Liver (tissue), 3 donors: Measurements from ENCODE around the gene KRTAP3-2.

Experiments used
- JUND ChIP-seq, 2 donors: IDR thresholded peaks; 2 replicates each; pipeline ENCODE4 v1.6.1; 2016; ENCODE audit warnings: antibody characterized with exemption in 2 of 2
- TAF1 ChIP-seq: conservative IDR thresholded peaks from 2 replicates; pipeline ENCODE4 v1.6.1; 2016; ENCODE audit warnings: antibody characterized with exemption, mild to moderate bottlenecking
- TF ChIP-seq, protein P1 (sequence below): fragments of 150-350 bp; IDR thresholded peaks from 2 replicates; pipeline ENCODE4 v1.5.1; 2017; ENCODE audit warnings: improper control_type of control experiment, low read depth, low read length; ENCODE audit not compliant: missing input control
- TF ChIP-seq, protein P2 (sequence below): IDR thresholded peaks from 2 replicates; pipeline ENCODE4 v1.6.1; 2016; ENCODE audit warnings: antibody characterized with exemption, mild to moderate bottlenecking
- donor health status: healthy.
- donor health status: healthy.

DNA sequence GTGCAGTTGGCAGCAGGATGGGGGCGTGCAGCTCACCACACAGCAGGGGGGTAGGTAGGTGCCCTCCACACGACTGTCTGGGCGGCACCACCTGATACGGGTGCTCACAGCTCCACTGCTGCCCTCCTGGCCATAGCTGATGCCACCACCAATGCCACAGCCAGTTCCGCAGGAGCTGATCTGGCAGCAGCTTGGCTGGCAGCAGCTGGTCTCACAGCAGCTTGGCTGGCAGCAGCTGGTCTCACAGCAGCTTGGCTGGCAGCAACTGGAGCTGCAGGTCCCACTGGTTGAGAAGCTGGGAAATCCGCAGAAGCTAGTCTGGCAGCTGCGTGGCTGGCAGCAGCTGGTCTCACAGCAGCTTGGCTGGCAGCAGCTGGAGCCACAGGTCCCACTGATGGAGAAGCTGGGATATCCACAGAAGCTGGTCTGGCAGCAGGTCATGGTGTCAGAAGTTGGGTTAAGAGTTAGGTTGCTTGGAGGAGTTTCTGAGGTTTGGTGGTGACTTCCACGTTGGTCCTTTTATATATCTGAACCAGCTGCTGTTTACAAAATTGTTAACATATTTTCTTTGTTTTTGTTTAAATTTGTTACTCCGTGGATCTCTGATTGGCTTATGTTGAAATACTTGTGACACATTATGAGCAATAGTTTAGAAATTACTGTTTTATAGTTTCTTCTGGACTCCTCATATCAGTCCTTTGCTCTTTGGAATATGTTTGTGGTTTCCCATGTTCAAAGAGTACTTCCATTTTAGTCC is 27.2 kb upstream of the KRTAP3-2 start, which contains the start of gene KRTAP1-5:
- TF ChIP-seq, protein P1, sequence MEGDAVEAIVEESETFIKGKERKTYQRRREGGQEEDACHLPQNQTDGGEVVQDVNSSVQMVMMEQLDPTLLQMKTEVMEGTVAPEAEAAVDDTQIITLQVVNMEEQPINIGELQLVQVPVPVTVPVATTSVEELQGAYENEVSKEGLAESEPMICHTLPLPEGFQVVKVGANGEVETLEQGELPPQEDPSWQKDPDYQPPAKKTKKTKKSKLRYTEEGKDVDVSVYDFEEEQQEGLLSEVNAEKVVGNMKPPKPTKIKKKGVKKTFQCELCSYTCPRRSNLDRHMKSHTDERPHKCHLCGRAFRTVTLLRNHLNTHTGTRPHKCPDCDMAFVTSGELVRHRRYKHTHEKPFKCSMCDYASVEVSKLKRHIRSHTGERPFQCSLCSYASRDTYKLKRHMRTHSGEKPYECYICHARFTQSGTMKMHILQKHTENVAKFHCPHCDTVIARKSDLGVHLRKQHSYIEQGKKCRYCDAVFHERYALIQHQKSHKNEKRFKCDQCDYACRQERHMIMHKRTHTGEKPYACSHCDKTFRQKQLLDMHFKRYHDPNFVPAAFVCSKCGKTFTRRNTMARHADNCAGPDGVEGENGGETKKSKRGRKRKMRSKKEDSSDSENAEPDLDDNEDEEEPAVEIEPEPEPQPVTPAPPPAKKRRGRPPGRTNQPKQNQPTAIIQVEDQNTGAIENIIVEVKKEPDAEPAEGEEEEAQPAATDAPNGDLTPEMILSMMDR, result no peak
- no peak for TF ChIP-seq TAF1
- TF ChIP-seq JUND (IDR thresholded peaks at IDR 0.05), result no peak
- TF ChIP-seq, protein P2, sequence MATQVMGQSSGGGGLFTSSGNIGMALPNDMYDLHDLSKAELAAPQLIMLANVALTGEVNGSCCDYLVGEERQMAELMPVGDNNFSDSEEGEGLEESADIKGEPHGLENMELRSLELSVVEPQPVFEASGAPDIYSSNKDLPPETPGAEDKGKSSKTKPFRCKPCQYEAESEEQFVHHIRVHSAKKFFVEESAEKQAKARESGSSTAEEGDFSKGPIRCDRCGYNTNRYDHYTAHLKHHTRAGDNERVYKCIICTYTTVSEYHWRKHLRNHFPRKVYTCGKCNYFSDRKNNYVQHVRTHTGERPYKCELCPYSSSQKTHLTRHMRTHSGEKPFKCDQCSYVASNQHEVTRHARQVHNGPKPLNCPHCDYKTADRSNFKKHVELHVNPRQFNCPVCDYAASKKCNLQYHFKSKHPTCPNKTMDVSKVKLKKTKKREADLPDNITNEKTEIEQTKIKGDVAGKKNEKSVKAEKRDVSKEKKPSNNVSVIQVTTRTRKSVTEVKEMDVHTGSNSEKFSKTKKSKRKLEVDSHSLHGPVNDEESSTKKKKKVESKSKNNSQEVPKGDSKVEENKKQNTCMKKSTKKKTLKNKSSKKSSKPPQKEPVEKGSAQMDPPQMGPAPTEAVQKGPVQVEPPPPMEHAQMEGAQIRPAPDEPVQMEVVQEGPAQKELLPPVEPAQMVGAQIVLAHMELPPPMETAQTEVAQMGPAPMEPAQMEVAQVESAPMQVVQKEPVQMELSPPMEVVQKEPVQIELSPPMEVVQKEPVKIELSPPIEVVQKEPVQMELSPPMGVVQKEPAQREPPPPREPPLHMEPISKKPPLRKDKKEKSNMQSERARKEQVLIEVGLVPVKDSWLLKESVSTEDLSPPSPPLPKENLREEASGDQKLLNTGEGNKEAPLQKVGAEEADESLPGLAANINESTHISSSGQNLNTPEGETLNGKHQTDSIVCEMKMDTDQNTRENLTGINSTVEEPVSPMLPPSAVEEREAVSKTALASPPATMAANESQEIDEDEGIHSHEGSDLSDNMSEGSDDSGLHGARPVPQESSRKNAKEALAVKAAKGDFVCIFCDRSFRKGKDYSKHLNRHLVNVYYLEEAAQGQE, result no peak
